Peyer's patch (tissue), 4 donors: ENCODE data around the gene GUCA2B.

Source experiments
- POLR2A ChIP-seq, 2 donors: fragments of 450-650 bp; IDR thresholded peaks; one replicate each; pipeline ENCODE4 v1.5.1; 2017; ENCODE audit warnings: antibody characterized with exemption in 2 of 2, mild to moderate bottlenecking in 2 of 2, moderate library complexity in 2 of 2
- TF ChIP-seq, protein P1 (sequence below), 6 experiments: fragments of 450-650 bp in 4 of 6; fragments of 200-600 bp in 2 of 6; sonication (generic) in 1 of 6; IDR thresholded peaks; one replicate each; pipeline ENCODE4 v1.5.1; 2017 to 2019; ENCODE audit warnings: antibody characterized with exemption in 6 of 6, mild to moderate bottlenecking in 3 of 6, moderate library complexity in 1 of 6

DNA sequence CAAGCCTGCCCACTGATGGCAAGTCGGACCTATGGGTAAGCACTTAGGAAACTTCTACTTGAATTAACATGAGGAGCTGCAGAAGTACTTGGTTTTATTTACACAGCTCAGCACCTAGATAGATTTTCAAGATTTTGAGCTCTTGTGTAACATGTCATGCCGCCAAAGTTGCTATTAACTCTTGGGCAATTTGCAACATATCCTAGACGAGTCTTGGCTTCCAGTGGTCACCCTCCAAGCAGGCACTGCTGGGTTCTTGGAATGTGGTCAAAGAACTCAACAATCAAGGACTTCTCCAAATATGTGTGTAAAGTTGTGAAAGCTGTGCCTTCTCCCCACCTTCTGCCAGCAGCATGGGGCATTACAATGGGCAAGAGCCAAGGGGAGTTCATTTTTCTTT, 17.8 kb upstream of the GUCA2B start:
- no peak for TF ChIP-seq POLR2A (IDR thresholded peaks at IDR 0.05)
- TF ChIP-seq, protein P1, sequence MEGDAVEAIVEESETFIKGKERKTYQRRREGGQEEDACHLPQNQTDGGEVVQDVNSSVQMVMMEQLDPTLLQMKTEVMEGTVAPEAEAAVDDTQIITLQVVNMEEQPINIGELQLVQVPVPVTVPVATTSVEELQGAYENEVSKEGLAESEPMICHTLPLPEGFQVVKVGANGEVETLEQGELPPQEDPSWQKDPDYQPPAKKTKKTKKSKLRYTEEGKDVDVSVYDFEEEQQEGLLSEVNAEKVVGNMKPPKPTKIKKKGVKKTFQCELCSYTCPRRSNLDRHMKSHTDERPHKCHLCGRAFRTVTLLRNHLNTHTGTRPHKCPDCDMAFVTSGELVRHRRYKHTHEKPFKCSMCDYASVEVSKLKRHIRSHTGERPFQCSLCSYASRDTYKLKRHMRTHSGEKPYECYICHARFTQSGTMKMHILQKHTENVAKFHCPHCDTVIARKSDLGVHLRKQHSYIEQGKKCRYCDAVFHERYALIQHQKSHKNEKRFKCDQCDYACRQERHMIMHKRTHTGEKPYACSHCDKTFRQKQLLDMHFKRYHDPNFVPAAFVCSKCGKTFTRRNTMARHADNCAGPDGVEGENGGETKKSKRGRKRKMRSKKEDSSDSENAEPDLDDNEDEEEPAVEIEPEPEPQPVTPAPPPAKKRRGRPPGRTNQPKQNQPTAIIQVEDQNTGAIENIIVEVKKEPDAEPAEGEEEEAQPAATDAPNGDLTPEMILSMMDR (IDR thresholded peaks at IDR 0.05), result no peak
